Heart left ventricle (tissue), 16 donors: ENCODE data around the gene CXCL10. TPM values are rescaled to one million over a fixed set of nuclear protein-coding genes. Genes with fewer than 3 reads are reported as not detected.

ENCODE experiments used
- ATAC-seq, 4 donors: fragments of 200-7000 bp; cut with Tn5 transposase; one replicate each; pipeline ENCODE4 v1.9.1; 2020 to 2022; ENCODE audit warnings: moderate library complexity in 4 of 4, mild to moderate bottlenecking in 3 of 4, moderate number of reproducible peaks in 1 of 4
- DNase-seq, 5 donors: peaks; one replicate each; pipeline ENCODE4 v3.0.0-alpha.2; 2020
- H3K27ac ChIP-seq, 12 donors: fragments of 200-600 bp; sonication (generic) in 4 of 12; one replicate each; pipeline versions ENCODE4 v1.5.0 to v1.8.0; 2016 to 2022; ENCODE audit warnings: mild to moderate bottlenecking in 2 of 12
- H3K27me3 ChIP-seq, 9 donors: fragments of 200-600 bp; sonication (generic) in 2 of 9; one replicate each; pipeline versions ENCODE4 v1.5.1 to v1.8.0; 2016 to 2022; ENCODE audit warnings: mild to moderate bottlenecking in 3 of 9
- H3K36me3 ChIP-seq, 9 donors: fragments of 200-600 bp; sonication (generic) in 2 of 9; one replicate each; pipeline versions ENCODE4 v1.5.0 to v1.8.0; 2018 to 2022; ENCODE audit warnings: mild to moderate bottlenecking in 2 of 9
- H3K4me1 ChIP-seq, 12 donors: fragments of 200-600 bp; sonication (generic) in 4 of 12; one replicate each; pipeline versions ENCODE4 v1.5.0 to v1.8.0; 2016 to 2022; ENCODE audit warnings: mild to moderate bottlenecking in 3 of 12
- H3K4me3 ChIP-seq, 12 donors: fragments of 200-600 bp; sonication (generic) in 4 of 12; one replicate each; pipeline versions ENCODE4 v1.5.0 to v1.8.0; 2017 to 2022; ENCODE audit warnings: mild to moderate bottlenecking in 9 of 12, moderate library complexity in 4 of 12
- H3K9me3 ChIP-seq, 12 donors: fragments of 200-600 bp; sonication (generic) in 4 of 12; one replicate each; pipeline versions ENCODE4 v1.5.0 to v1.8.0; 2016 to 2022; ENCODE audit warnings: mild to moderate bottlenecking in 1 of 12
- POLR2A ChIP-seq, 2 donors: fragments of 450-650 bp; IDR thresholded peaks; one replicate each; pipeline ENCODE4 v1.6.1; 2017; ENCODE audit warnings: antibody characterized with exemption in 2 of 2, mild to moderate bottlenecking in 2 of 2, moderate library complexity in 2 of 2
- whole genome bisulfite sequencing, 4 donors: extraction: QIAGEN DNeasy Blood & Tissue Kit in 2 of 4; methylation state at CpG; one replicate each; pipeline versions ENCODE4 v1.1.5 to v1.1.7; 2013 to 2018; 5-methylcytosine and 5-hydroxymethylcytosine counted together
- intact Hi-C, 10 donors: fragments of 100-400 bp; cut with DNase I; formaldehyde crosslinking; loops; one replicate each; pipeline versions ENCODE4 v1.11.1 to v1.14.2; 2022
- polyA plus RNA-seq, 2 donors: library from polyadenylated mRNA; stranded (reverse); fragments of 200-250 nt; gene quantifications; one replicate each; pipeline ENCODE4 v1.2.3, GENCODE V29; 2013
- total RNA-seq, 9 donors: library from RNA; depleted of rRNA in 2 of 9; stranded (reverse); fragments of >200 nt in 2 of 9; fragmentation: NEBNext Ultra II Directional in 3 of 9; extraction: Animal tissue kit (Norgen Biotek cat#: 25700) in 3 of 9; gene quantifications; one replicate each; pipeline versions ENCODE4 v1.1.0 to v1.2.4, GENCODE V29; 2016 to 2023
- TF ChIP-seq, protein P1 (sequence below), 12 donors: fragments of 200-600 bp; sonication (generic) in 4 of 12; IDR thresholded peaks; one replicate each; pipeline versions ENCODE4 v1.5.0 to v1.8.0; 2018 to 2022; ENCODE audit warnings: antibody characterized with exemption in 12 of 12, mild to moderate bottlenecking in 5 of 12
- donor health status: ischemic (EF 13 %, LVEDD 7.1; RV severe dilation, severe dysfunction).
- donor health status: healthy with polysubstance abuse.
- donor health status: DM: no; HTN: yes; CAD: no.
- donor health status: DM: no; HTN: no; CAD: no.
- donor health status: ischemic (EF 25% LVEDD 6.9; RV normal size, moderate dysfunction).
- donor health status: ischemic (EF 25% LVEDD 5.7; RV mildly dilated, moderate dysfunction).
- donor health status: healthy.
- donor health status: DM: yes; HTN: yes; CAD: no.
- donor health status: ischemic (EF 35%, LVEDD 5.7; RV mildly dilated, moderate dysfunction).
- donor health status: nonischemic (EF 11% LVEDD 7.7; RV severe dilation, severe dysfunction).
- donor health status: DM: yes; HTN: yes; CAD: no.
- donor health status: PGD.
- donor health status: ischemic (EF 29% LVEDD 5.4; RV normal size, mild dysfunction).
- donor health status: nonischemic (EF 23%, LVEDD 6.1; RV moderate dilation, normal function).

CXCL10 gene
- total and polyA plus RNA-seq, 11 donors: 0.10 to 252 (median 0.64) TPM; not detected in 3

DNA sequence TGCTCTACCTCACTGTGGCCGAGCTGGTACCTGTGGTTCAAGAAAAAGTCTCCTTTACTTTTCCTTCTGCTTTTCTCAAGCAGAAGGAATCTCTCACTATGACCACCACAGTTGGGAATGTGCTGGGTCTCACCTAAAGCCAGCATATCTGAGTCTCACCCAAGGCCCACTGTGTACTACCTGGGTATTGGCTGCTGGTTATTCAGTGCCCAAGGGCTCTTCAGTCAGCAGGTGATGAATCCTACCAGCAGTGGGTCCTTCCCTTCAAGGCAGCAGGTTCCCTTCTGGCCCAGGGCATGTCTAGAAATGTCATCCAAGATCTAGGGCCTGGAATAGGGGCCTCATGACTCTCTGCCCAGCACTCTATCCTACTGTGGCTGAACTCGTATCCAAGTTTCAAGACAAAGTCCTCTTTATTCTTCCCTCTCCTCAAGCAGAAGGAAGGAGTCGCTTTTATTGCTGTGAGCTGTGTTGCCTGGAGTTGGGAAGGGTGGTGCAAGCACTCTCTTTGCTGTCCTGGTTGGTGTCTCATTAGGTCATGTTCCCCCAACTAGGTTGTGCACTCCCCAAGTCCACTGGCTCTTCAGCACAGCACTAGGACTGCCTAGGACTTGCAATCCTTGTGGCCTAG is 6.1 kb downstream of the CXCL10 start:
- peak in 1 of 4 donors; percentile 39 for ATAC-seq
- H3K4me3 ChIP-seq: no peak overlapping the region
- intact Hi-C loops: loop anchor here in 1 of 10 donors (5.0 kb wide), 1 partner anchor 40 kb away; no protein-coding TSS in a partner anchor
- no peaks in the 10 kb centered on the region for H3K36me3 ChIP-seq
- TF ChIP-seq POLR2A (IDR thresholded peaks at IDR 0.05): no peak
- TF ChIP-seq, protein P1, sequence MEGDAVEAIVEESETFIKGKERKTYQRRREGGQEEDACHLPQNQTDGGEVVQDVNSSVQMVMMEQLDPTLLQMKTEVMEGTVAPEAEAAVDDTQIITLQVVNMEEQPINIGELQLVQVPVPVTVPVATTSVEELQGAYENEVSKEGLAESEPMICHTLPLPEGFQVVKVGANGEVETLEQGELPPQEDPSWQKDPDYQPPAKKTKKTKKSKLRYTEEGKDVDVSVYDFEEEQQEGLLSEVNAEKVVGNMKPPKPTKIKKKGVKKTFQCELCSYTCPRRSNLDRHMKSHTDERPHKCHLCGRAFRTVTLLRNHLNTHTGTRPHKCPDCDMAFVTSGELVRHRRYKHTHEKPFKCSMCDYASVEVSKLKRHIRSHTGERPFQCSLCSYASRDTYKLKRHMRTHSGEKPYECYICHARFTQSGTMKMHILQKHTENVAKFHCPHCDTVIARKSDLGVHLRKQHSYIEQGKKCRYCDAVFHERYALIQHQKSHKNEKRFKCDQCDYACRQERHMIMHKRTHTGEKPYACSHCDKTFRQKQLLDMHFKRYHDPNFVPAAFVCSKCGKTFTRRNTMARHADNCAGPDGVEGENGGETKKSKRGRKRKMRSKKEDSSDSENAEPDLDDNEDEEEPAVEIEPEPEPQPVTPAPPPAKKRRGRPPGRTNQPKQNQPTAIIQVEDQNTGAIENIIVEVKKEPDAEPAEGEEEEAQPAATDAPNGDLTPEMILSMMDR (IDR thresholded peaks at IDR 0.05): no peak
- no peaks in the 10 kb centered on the region for H3K27me3 ChIP-seq
- DNase-seq: no peak
- peak overlapping the region in 1 of 12 donors; percentile 6 for H3K27ac ChIP-seq
- peaks cover 0 to 35% (median 2%) of the 10 kb centered on the region in 12 donors for H3K4me1 ChIP-seq
- H3K9me3 ChIP-seq: no peaks in the 10 kb centered on the region
- 79 to 100% (median 95%) methylated on average over 3 of the region's 3 CpGs for whole genome bisulfite sequencing, 4 donors

DNA sequence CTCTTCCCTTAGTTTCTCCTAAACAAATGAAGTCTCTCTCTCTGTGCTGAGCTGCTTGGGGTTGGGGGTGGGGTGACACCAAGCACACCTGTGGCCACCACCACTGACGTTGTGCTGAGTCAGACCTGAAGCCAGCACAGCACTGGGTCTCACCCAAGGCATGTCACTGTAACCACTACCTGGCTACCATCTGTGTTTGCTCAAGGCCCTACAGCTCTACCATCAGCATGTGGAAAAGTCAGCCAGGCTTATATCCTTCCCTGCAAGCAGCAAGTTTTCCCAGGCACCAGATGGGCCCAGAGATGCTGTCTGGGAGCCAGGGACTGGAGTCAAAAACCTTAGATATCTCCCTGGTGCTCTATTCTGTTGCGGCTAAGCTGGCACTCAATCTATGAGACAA is 6.9 kb downstream of the CXCL10 start:
- ATAC-seq (peak in 1 of 4 donors; percentile 51), DNase-seq (no peak)
- H3K4me3 ChIP-seq: no peak overlapping the region
- no peaks in the 10 kb centered on the region for H3K27me3 ChIP-seq
- TF ChIP-seq POLR2A (IDR thresholded peaks at IDR 0.05): no peak
- TF ChIP-seq, protein P1 (IDR thresholded peaks at IDR 0.05): no peak
- H3K4me1 ChIP-seq: peaks cover 0 to 41% (median 6%) of the 10 kb centered on the region in 12 donors
- H3K36me3 ChIP-seq: no peaks in the 10 kb centered on the region
- intact Hi-C loops: loop anchor here in 1 of 10 donors (5.0 kb wide), 1 partner anchor 41 kb away; no protein-coding TSS in a partner anchor
- no peaks in the 10 kb centered on the region for H3K9me3 ChIP-seq
- H3K27ac ChIP-seq: no peak overlapping the region
- 81 to 91% (median 84%) methylated on average over 2 of the region's 2 CpGs for WGBS, 4 donors

DNA sequence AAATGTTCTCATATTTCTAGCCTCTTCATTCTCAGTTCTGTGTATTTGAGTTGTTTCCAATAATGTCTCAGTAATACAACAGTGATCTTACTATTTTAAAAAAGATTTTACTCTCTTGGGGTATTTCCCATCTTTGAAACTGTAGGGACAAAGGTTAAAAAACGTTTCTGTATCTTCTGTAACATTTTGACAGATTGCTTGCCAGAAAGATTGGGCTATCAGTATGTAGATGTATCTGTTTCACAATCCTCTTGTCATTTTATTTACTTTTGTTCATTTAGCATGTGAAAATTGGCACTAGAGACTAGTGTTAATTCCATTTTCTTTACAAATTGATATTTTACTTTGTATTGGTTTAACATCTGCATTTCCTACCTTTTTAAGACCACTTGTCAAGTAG is 9.8 kb downstream of the CXCL10 start:
- H3K4me3 ChIP-seq: no peak overlapping the region
- H3K4me1 ChIP-seq: peaks cover 0 to 46% (median 6%) of the 10 kb centered on the region in 12 donors
- ATAC-seq (no peak), DNase-seq (no peak)
- no peaks in the 10 kb centered on the region for H3K36me3 ChIP-seq
- 21 to 30% (median 28%) methylated on average over 1 of the region's 1 CpG for WGBS, 4 donors
- intact Hi-C loops: loop anchor here in 1 of 10 donors (5.0 kb wide), 1 partner anchor 199 kb away; the partner anchor contains the start of gene SCARB2
- no peaks in the 10 kb centered on the region for H3K27me3 ChIP-seq
- TF ChIP-seq POLR2A (IDR thresholded peaks at IDR 0.05): no peak
- TF ChIP-seq, protein P1 (IDR thresholded peaks at IDR 0.05): no peak
- H3K27ac ChIP-seq: peak overlapping the region in 4 of 12 donors; percentile 78 to 92 (median 84)
- no peaks in the 10 kb centered on the region for H3K9me3 ChIP-seq

DNA sequence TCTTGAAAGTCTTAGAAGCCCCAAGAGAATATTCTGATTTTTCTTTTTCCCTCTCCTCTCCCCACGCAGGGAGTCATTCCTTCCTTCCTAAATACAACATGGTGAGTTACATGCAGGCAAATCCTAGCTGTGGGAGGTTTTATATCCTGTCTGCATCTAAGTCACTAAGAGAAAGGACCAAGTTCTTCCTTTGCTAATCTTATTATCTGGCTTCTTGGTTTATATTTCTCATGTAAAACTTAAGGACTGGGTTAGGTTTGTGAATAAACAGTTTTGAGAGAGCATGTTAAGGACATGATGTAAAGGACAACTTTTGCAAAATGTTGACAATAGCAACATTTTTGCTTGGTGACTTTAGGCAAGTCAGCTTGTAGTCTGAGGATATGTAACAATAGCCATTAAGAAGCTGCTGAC is 10.9 kb downstream of the CXCL10 start:
- peaks cover 0 to 46% (median 6%) of the 10 kb centered on the region in 12 donors for H3K4me1 ChIP-seq
- intact Hi-C loops: loop anchor here in 1 of 10 donors (5.0 kb wide), 1 partner anchor 200 kb away; the partner anchor contains the start of gene SCARB2
- peak overlapping the region in 5 of 12 donors; percentile 1 to 41 (median 29) for H3K4me3 ChIP-seq
- 24 to 38% (median 36%) methylated on average over 1 of the region's 1 CpG for WGBS, 4 donors
- no peak for DNase-seq
- no peaks in the 10 kb centered on the region for H3K27me3 ChIP-seq
- TF ChIP-seq, protein P1 (IDR thresholded peaks at IDR 0.05): no peak
- no peak for TF ChIP-seq POLR2A (IDR thresholded peaks at IDR 0.05)
- ATAC-seq: peak in 1 of 4 donors; percentile 53
- no peaks in the 10 kb centered on the region for H3K9me3 ChIP-seq
- H3K27ac ChIP-seq: peak overlapping the region; percentile 65 to 92 (median 81)
- H3K36me3 ChIP-seq: no peaks in the 10 kb centered on the region
